ENCODE measurements around the gene EFNA5.

Gene EFNA5

DNA sequence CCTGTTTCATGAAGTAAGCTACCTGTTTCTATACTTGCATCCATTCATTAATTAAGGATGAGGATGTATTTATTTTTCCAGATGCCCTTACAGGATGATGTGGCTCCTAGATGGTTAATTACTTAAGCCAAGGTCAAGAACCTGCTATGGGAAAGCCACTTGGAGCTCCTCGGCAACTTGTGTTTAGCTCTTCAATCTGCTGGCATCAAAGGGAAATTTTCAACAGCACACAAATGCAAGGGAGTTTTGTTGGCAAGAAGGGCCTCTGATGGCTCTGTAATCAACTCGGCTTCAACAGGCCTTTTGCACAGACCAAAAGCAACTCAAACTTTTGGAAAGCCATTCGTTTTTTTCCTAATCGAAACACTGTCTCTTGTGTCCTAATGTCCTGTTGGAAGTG, 125.3 kb downstream of the EFNA5 start:
- no peaks in the 10 kb centered on the region for H3K4me1 Mint-ChIP-seq (ENCODE audit: low read depth)
- H3K36me3 Mint-ChIP-seq = no peaks in the 10 kb centered on the region
- H3K27ac Mint-ChIP-seq = no peak overlapping the region
- H3K4me3 Mint-ChIP-seq = no peak overlapping the region
- H3K9me3 Mint-ChIP-seq (ENCODE audit: low read depth) = no peaks in the 10 kb centered on the region
- H3K27me3 Mint-ChIP-seq = no peaks in the 10 kb centered on the region

DNA sequence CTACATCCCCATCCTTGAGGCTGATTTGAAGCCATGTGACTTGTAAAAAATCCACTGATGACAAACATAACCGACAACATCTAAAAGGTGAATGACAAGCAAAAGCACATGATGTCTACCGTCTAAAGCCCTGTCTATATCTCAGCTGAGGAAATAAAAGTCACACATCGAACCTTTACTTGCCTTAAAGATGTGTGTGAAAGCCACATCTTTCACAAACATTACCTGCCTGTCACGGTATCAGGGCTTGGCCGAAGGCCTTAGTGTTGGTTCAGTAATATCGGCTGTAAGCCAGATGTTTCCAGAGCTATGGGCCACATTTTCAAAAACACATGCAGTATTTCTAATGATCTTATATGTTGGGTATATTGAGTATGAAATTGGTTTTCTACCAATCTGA, 125.8 kb downstream of the EFNA5 start:
- Mint-ChIP-seq H3K27ac (no peak overlapping the region), H3K36me3 (no peaks in the 10 kb centered on the region)

GRCh38 chr5:107544476-107544875, 126.3 kb downstream of the EFNA5 start:
- Mint-ChIP-seq H3K27ac (no peak overlapping the region), H3K4me1 (ENCODE audit: low read depth) (no peaks in the 10 kb centered on the region), H3K4me3 (no peak overlapping the region), H3K36me3 (no peaks in the 10 kb centered on the region), H3K27me3 (no peaks in the 10 kb centered on the region), H3K9me3 (ENCODE audit: low read depth) (no peaks in the 10 kb centered on the region)

More for the DNA sequence above, 125.8 kb downstream of the EFNA5 start:
- H3K4me3 Mint-ChIP-seq = no peak overlapping the region
- no peaks in the 10 kb centered on the region for H3K4me1 Mint-ChIP-seq (ENCODE audit: low read depth)
- H3K27me3 Mint-ChIP-seq = no peaks in the 10 kb centered on the region
- no peaks in the 10 kb centered on the region for H3K9me3 Mint-ChIP-seq (ENCODE audit: low read depth)

DNA sequence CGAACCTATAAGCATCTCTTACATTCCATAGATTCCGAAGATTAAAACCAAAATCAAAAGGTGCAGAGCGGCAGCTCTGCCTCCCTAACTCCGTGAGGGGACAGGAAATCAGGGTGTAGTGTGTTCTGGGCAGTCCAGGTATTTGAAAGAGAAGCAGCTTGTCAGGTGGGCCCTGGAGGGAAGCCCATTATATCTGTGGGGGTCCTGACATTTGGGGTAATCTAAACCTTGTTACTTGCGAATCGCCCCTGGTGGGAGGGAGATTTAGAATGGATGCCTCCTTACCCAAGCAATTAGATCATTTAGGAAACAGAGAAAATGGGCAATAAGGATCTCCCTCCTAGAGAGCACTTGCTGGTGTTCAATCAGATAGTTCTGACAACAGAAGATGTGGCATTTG, 126.9 kb downstream of the EFNA5 start:
- Mint-ChIP-seq H3K36me3 (no peaks in the 10 kb centered on the region), H3K4me3 (no peak overlapping the region), H3K27me3 (no peaks in the 10 kb centered on the region), H3K9me3 (ENCODE audit: low read depth) (no peaks in the 10 kb centered on the region), H3K27ac (no peak overlapping the region), H3K4me1 (ENCODE audit: low read depth) (no peaks in the 10 kb centered on the region)

DNA sequence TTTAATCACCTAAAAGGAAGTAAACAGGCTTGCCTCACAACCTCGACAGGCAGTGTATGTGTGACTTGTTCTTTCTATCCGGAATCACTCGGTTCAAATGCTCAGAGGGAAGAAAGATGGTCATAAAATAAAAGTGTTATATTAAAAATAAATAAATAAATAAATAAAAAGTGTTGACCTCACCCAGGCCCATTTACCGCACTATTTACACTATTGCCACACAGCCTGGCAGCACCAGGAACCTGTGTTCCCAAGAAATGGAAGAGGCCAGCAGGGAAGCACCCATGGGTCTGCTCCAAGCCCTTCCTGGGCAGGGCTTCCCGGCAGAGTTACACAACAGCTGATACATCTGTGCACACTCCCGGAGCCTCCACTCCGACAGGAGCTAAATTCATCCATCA, 127.9 kb downstream of the EFNA5 start:
- H3K36me3 Mint-ChIP-seq = no peaks in the 10 kb centered on the region
- peaks cover 7% of the 10 kb centered on the region for H3K4me1 Mint-ChIP-seq (ENCODE audit: low read depth)
- peaks cover 1% of the 10 kb centered on the region for H3K27me3 Mint-ChIP-seq
- H3K4me3 Mint-ChIP-seq = no peak overlapping the region
- H3K27ac Mint-ChIP-seq = no peak overlapping the region
- H3K9me3 Mint-ChIP-seq (ENCODE audit: low read depth) = no peaks in the 10 kb centered on the region

DNA sequence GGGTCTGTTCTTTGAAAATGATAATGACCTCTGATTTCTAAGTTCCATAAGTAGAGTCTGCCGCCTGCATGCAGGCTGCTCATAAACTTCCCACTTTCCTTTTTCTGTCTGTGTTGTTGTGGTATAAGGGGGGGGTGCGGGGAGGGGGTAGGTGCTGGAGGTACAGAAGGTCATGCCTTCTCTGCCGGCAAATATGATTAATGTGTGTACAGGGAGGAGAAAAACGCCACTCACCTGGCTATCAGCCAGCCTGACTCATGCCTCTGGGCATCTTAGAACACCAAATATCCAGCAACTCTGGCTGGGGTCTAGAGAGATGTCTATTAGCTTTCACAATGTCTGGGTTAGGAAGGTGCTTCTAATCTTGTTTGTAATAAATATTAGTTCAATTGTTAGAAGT, 128.3 kb downstream of the EFNA5 start:
- H3K4me1 Mint-ChIP-seq (ENCODE audit: low read depth) = peaks cover 7% of the 10 kb centered on the region
- no peaks in the 10 kb centered on the region for H3K9me3 Mint-ChIP-seq (ENCODE audit: low read depth)
- no peaks in the 10 kb centered on the region for H3K36me3 Mint-ChIP-seq
- peaks cover 3% of the 10 kb centered on the region for H3K27me3 Mint-ChIP-seq
- H3K4me3 Mint-ChIP-seq = no peak overlapping the region
- no peak overlapping the region for H3K27ac Mint-ChIP-seq

GRCh38 chr5:107541400-107541799, 129.3 kb downstream of the EFNA5 start:
- Mint-ChIP-seq H3K4me3 (no peak overlapping the region), H3K36me3 (no peaks in the 10 kb centered on the region), H3K27ac (no peak overlapping the region), H3K4me1 (ENCODE audit: low read depth) (peaks cover 7% of the 10 kb centered on the region), H3K27me3 (peaks cover 3% of the 10 kb centered on the region), H3K9me3 (ENCODE audit: low read depth) (no peaks in the 10 kb centered on the region)

DNA sequence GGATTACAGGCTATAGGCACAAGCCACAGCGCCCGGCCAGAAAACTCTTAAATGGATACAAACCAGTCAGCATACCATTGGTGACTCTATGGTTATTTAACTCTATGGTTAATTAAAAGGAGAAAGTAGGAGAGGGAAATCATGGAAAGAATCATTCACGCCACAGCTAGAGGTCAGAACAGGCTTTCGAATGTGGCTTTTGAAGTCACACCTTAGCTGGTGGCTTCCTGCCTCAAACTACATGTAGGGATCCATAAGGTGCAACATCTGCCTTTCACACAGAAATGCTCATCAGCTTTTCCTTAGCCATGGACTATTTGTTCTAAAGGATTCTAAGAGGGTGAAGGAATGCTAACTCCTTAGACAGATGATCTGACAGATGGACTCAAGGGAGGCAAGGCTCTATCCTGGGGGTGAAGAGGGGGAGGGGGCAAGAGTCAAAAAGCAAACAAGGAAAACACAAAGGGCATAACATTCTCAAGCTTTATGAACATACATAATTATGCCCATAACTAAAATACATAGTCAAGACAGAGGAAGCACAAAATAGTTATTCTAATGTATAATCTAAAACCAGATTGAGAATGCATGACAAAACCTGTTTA, 130.9 kb downstream of the EFNA5 start:
- Mint-ChIP-seq H3K4me3 (no peak overlapping the region), H3K27me3 (peaks cover 5% of the 10 kb centered on the region), H3K4me1 (ENCODE audit: low read depth) (peaks cover 7% of the 10 kb centered on the region), H3K9me3 (ENCODE audit: low read depth) (no peaks in the 10 kb centered on the region), H3K36me3 (no peaks in the 10 kb centered on the region), H3K27ac (no peak overlapping the region)

- Mint-ChIP-seq H3K4me1 (ENCODE audit: low read depth) (peaks cover 7% of the 10 kb centered on the region), H3K27ac (no peak overlapping the region), H3K27me3 (peaks cover 5% of the 10 kb centered on the region), H3K36me3 (no peaks in the 10 kb centered on the region), H3K4me3 (no peak overlapping the region), H3K9me3 (ENCODE audit: low read depth) (no peaks in the 10 kb centered on the region)
Observed at GRCh38 chr5:107538805-107539445, 131.8 kb downstream of the EFNA5 start.

GRCh38 chr5:107538331-107538730, 132.4 kb downstream of the EFNA5 start:
- Mint-ChIP-seq H3K4me3 (no peak overlapping the region), H3K27ac (no peak overlapping the region), H3K9me3 (ENCODE audit: low read depth) (no peaks in the 10 kb centered on the region), H3K4me1 (ENCODE audit: low read depth) (peaks cover 7% of the 10 kb centered on the region), H3K27me3 (peaks cover 5% of the 10 kb centered on the region), H3K36me3 (no peaks in the 10 kb centered on the region)

DNA sequence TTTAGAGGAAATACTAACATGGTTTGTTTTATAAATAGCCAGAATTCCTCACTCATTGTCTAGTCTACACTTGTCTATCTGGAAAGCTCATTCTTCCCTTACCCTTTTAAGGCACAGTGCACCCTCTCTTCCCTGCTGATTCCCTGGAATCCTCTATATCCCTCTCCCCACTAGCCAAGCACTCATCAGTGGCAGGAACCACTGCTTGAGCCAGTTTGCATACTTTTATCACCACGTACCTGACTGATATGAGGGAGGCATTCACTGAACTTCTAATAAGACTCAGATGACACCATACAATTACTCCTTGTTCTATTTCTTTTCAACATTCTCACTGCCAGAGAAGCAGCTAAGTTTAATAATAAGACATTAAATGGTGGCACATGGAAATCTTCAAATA, 134.9 kb downstream of the EFNA5 start:
- Mint-ChIP-seq H3K27me3 (peaks cover 10% of the 10 kb centered on the region), H3K27ac (no peak overlapping the region), H3K4me1 (ENCODE audit: low read depth) (peaks cover 7% of the 10 kb centered on the region), H3K4me3 (no peak overlapping the region), H3K9me3 (ENCODE audit: low read depth) (no peaks in the 10 kb centered on the region), H3K36me3 (no peaks in the 10 kb centered on the region)

DNA sequence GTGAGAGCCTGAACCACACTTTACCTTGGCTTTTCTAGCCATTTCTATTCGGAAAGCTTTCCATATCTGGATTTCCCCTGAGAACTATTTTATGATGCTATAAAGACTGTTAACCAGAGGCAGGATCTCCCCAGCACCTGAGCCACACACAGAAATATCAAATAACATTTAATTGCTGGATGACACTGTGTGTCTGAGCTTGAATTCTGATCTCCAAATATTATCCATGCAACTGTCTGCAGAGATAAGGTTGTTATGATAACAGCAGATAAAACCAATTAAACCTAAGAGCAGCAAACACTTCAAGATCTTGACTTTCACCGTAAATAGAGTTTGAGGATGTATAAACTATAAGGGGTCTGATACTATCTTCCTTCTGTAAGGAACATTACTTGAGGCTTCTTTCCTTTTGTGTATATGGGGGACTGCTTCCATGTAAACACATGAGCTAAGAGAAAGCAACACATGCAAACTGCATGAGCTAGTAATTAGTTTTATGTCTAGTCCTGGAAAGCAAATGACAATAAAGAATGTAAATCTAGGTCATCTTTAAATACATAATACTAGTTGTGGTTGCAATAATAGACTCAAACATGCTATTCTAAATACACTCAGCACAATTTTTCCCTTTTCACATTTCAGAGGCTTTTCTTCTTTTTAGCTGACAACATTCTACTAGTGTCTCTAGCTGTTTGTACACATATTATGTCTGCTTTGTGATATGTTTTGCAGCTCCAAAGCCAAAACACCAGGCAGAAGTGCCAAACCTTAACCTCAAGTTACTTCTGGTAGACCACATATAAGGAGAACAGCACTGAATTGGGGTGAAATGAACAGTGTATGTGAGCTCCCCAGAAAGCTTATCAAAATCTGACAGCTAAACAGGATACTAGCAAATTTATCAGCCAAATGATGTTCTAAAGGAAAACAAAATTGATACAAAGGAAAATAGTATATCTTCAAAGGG, 136.5 kb downstream of the EFNA5 start:
- Mint-ChIP-seq H3K9me3 (ENCODE audit: low read depth) (no peaks in the 10 kb centered on the region), H3K27me3 (peaks cover 14% of the 10 kb centered on the region), H3K36me3 (no peaks in the 10 kb centered on the region), H3K27ac (no peak overlapping the region), H3K4me3 (no peak overlapping the region), H3K4me1 (ENCODE audit: low read depth) (peaks cover 7% of the 10 kb centered on the region)

- no peaks in the 10 kb centered on the region for H3K4me1 Mint-ChIP-seq (ENCODE audit: low read depth)
- H3K4me3 Mint-ChIP-seq = no peak overlapping the region
- no peaks in the 10 kb centered on the region for H3K36me3 Mint-ChIP-seq
- no peak overlapping the region for H3K27ac Mint-ChIP-seq
- peaks cover 13% of the 10 kb centered on the region for H3K27me3 Mint-ChIP-seq
- H3K9me3 Mint-ChIP-seq (ENCODE audit: low read depth) = no peaks in the 10 kb centered on the region
Observed at GRCh38 chr5:107532916-107533315, 137.8 kb downstream of the EFNA5 start.

GRCh38 chr5:107532169-107532878, 138.4 kb downstream of the EFNA5 start:
- Mint-ChIP-seq H3K27ac (no peak overlapping the region), H3K36me3 (no peaks in the 10 kb centered on the region), H3K9me3 (ENCODE audit: low read depth) (no peaks in the 10 kb centered on the region), H3K27me3 (peaks cover 11% of the 10 kb centered on the region), H3K4me1 (ENCODE audit: low read depth) (no peaks in the 10 kb centered on the region), H3K4me3 (no peak overlapping the region)

- Mint-ChIP-seq H3K36me3 (no peaks in the 10 kb centered on the region), H3K4me1 (ENCODE audit: low read depth) (no peaks in the 10 kb centered on the region), H3K27me3 (peaks cover 11% of the 10 kb centered on the region), H3K9me3 (ENCODE audit: low read depth) (no peaks in the 10 kb centered on the region), H3K27ac (no peak overlapping the region), H3K4me3 (no peak overlapping the region)
Observed at GRCh38 chr5:107531308-107531707, 139.4 kb downstream of the EFNA5 start.

Measured in activated naive CD8-positive, alpha-beta T cell (primary cell).